CD4-positive, alpha-beta memory T cell (primary cell): Measurements from ENCODE around the gene NOP16. TPM values are rescaled to one million over a fixed set of nuclear protein-coding genes. Genes with fewer than 3 reads are reported as not detected.

Experiments used
- CTCF ChIA-PET: fragments of 350-600 bp; sonication (Branson Sonifier 250); formaldehyde crosslinking; loops from one replicate; lab custom pipeline; 2021; ENCODE audit warnings: inconsistent platforms; ENCODE audit not compliant: partially characterized antibody; lab: Charles Lee
- POLR2A ChIA-PET: fragments of 350-600 bp; sonication (Branson Sonifier 250); formaldehyde crosslinking; loops from one replicate; lab custom pipeline; 2021; ENCODE audit not compliant: partially characterized antibody; lab: Charles Lee
- DNase-seq, 5 donors: peaks; one replicate each; pipeline versions ENCODE4 v3.0.0 to v3.0.0-alpha.2; 2020 to 2022; ENCODE audit warnings: mixed read lengths in 1 of 5
- H3K27ac ChIP-seq: one replicate; pipeline ENCODE4 v1.7.0; 2013; ENCODE audit warnings: low read depth, low read length
- H3K27me3 ChIP-seq: 2 replicates; pipeline ENCODE4 v1.7.0; 2013; ENCODE audit warnings: mild to moderate bottlenecking, low read length, moderate library complexity; ENCODE audit not compliant: insufficient read depth
- H3K36me3 ChIP-seq: 2 replicates; pipeline ENCODE4 v1.7.0; 2013; ENCODE audit warnings: mild to moderate bottlenecking, low read length, moderate library complexity; ENCODE audit not compliant: insufficient read depth
- H3K4me1 ChIP-seq: 2 replicates; pipeline ENCODE4 v1.7.0; 2013; ENCODE audit warnings: mild to moderate bottlenecking, low read length, moderate library complexity; ENCODE audit not compliant: insufficient read depth
- H3K4me3 ChIP-seq, 2 donors: one replicate each; pipeline ENCODE4 v1.7.0; 2013; ENCODE audit warnings: low read length in 2 of 2, mild to moderate bottlenecking in 1 of 2
- H3K9me3 ChIP-seq, 2 donors: one replicate each; pipeline ENCODE4 v1.7.0; 2013; ENCODE audit warnings: low read length in 2 of 2, control low read depth in 1 of 2; ENCODE audit not compliant: control insufficient read depth in 1 of 2
- H3K27ac Mint-ChIP-seq, 7 donors: one replicate each; pipeline ENCODE4 v1.8.0; 2020 to 2021; ENCODE audit warnings: mixed read lengths in 7 of 7, mild to moderate bottlenecking in 6 of 7, inconsistent platforms in 3 of 7, moderate library complexity in 3 of 7
- H3K27me3 Mint-ChIP-seq, 2 donors: one replicate each; pipeline ENCODE4 v1.8.0; 2020 to 2021; ENCODE audit warnings: mixed read lengths in 2 of 2
- H3K36me3 Mint-ChIP-seq, 2 donors: one replicate each; pipeline ENCODE4 v1.8.0; 2020 to 2021; ENCODE audit warnings: mixed read lengths in 2 of 2, inconsistent platforms in 1 of 2, mild to moderate bottlenecking in 1 of 2
- H3K4me1 Mint-ChIP-seq, 4 donors: one replicate each; pipeline ENCODE4 v1.8.0; 2020 to 2021; ENCODE audit warnings: mixed read lengths in 4 of 4, mild to moderate bottlenecking in 1 of 4
- H3K4me3 Mint-ChIP-seq, 8 donors: one replicate each; pipeline ENCODE4 v1.8.0; 2020 to 2021; ENCODE audit warnings: mixed read lengths in 8 of 8, mild to moderate bottlenecking in 7 of 8, moderate library complexity in 6 of 8, inconsistent platforms in 3 of 8
- H3K9me3 Mint-ChIP-seq, 8 donors: one replicate each; pipeline ENCODE4 v1.8.0; 2020 to 2021; ENCODE audit warnings: mixed read lengths in 8 of 8, mild to moderate bottlenecking in 5 of 8, inconsistent platforms in 3 of 8, moderate library complexity in 1 of 8
- intact Hi-C: fragments of 100-400 bp; cut with micrococcal nuclease; formaldehyde crosslinking; loops from one replicate; pipeline ENCODE4 v1.15.1; 2023
- polyA plus RNA-seq, 2 donors: library from polyadenylated mRNA; unstranded; fragments of 300-500 nt; fragmentation: Illumina TruSeq; gene quantifications; one replicate each; pipeline ENCODE4 v1.2.3, GENCODE V29; 2021
- total RNA-seq, 2 experiments: library from RNA; stranded (reverse); gene quantifications; one replicate each; pipeline ENCODE4 v1.2.3, GENCODE V29; 2021

Gene NOP16
- total and polyA plus RNA-seq, 4 experiments from 2014 or later = 16.9 to 46.3 (median 19.3) TPM

- Mint-ChIP-seq H3K4me1 (peaks cover 0 to 12% (median 6%) of the 10 kb centered on the region in 4 donors), H3K4me3 (no peak overlapping the region), H3K9me3 (no peaks in the 10 kb centered on the region), H3K36me3 (peaks cover 7 to 31% of the 10 kb centered on the region in 2 donors), H3K27ac (peak overlapping the region in 1 of 7 donors; percentile 70), H3K27me3 (no peaks in the 10 kb centered on the region)
- Histone ChIP-seq H3K36me3 (no peaks in the 10 kb centered on the region), H3K9me3 (no peaks in the 10 kb centered on the region), H3K27me3 (no peaks in the 10 kb centered on the region), H3K4me1 (no peaks in the 10 kb centered on the region), H3K27ac (no peak overlapping the region), H3K4me3 (no peak overlapping the region)
- intact Hi-C loops = no loop called here
- ChIA-PET CTCF (no interaction called here), POLR2A (interaction anchor here (2.4 kb wide), 1 partner anchor 17 kb away, joined by 10 read pairs; the partner anchor contains the start of genes HIGD2A and NOP16)
- DNase-seq = no peak
Measured at GRCh38 chr5:176371621-176372539, 16.5 kb downstream of the NOP16 start.

- H3K4me3 Mint-ChIP-seq = no peak overlapping the region
- Histone ChIP-seq H3K4me3 (no peak overlapping the region), H3K4me1 (peaks cover 7% of the 10 kb centered on the region), H3K27me3 (no peaks in the 10 kb centered on the region), H3K9me3 (no peaks in the 10 kb centered on the region), H3K27ac (no peak overlapping the region), H3K36me3 (no peaks in the 10 kb centered on the region)
- H3K27me3 Mint-ChIP-seq = no peaks in the 10 kb centered on the region
- POLR2A ChIA-PET = no interaction called here
- intact Hi-C loops = no loop called here
- CTCF ChIA-PET = interaction anchor here (0.9 kb wide), 1 partner anchor 15 kb away, joined by 3 read pairs; no protein-coding TSS in a partner anchor
- H3K9me3 Mint-ChIP-seq = no peaks in the 10 kb centered on the region
- DNase-seq = no peak
- H3K27ac Mint-ChIP-seq = peak overlapping the region in 1 of 7 donors; percentile 27
- H3K4me1 Mint-ChIP-seq = peaks cover 3 to 17% (median 11%) of the 10 kb centered on the region in 4 donors
- H3K36me3 Mint-ChIP-seq = peaks cover 7 to 35% of the 10 kb centered on the region in 2 donors
Measured at GRCh38 chr5:176369934-176370711, 18.3 kb downstream of the NOP16 start.

GRCh38 chr5:176368726-176369125 is 19.7 kb downstream of the NOP16 start:
- POLR2A ChIA-PET = no interaction called here

GRCh38 chr5:176366232-176366894 is 22.0 kb downstream of the NOP16 start:
- H3K27me3 ChIP-seq = no peaks in the 10 kb centered on the region
- H3K4me1 ChIP-seq = peaks cover 21% of the 10 kb centered on the region
- CTCF ChIA-PET = no interaction called here
- Mint-ChIP-seq H3K27me3 (no peaks in the 10 kb centered on the region), H3K4me1 (peaks cover 15 to 38% (median 27%) of the 10 kb centered on the region in 4 donors), H3K9me3 (no peaks in the 10 kb centered on the region), H3K27ac (peak overlapping the region in 5 of 7 donors; percentile 1 to 76 (median 61)), H3K4me3 (peak overlapping the region; percentile 65 to 85 (median 78)), H3K36me3 (peaks cover 7 to 36% of the 10 kb centered on the region in 2 donors)
- H3K9me3 ChIP-seq = no peaks in the 10 kb centered on the region
- no peak for DNase-seq
- peak overlapping the region in 1 of 2 donors; percentile 57 for H3K4me3 ChIP-seq
- POLR2A ChIA-PET = no interaction called here
- intact Hi-C loops = no loop called here
- peak overlapping the region; percentile 57 for H3K27ac ChIP-seq
- no peaks in the 10 kb centered on the region for H3K36me3 ChIP-seq

More at GRCh38 chr5:176368726-176369125, 19.7 kb downstream of the NOP16 start:
- DNase-seq = no peak
- no peaks in the 10 kb centered on the region for H3K9me3 Mint-ChIP-seq
- no peak overlapping the region for H3K4me3 Mint-ChIP-seq
- Histone ChIP-seq H3K27me3 (no peaks in the 10 kb centered on the region), H3K9me3 (no peaks in the 10 kb centered on the region), H3K36me3 (no peaks in the 10 kb centered on the region), H3K4me3 (no peak overlapping the region), H3K4me1 (peaks cover 13% of the 10 kb centered on the region), H3K27ac (no peak overlapping the region)
- H3K27me3 Mint-ChIP-seq = no peaks in the 10 kb centered on the region
- H3K4me1 Mint-ChIP-seq = peaks cover 6 to 23% (median 14%) of the 10 kb centered on the region in 4 donors
- H3K36me3 Mint-ChIP-seq = peaks cover 7 to 35% of the 10 kb centered on the region in 2 donors
- CTCF ChIA-PET = no interaction called here
- intact Hi-C loops = no loop called here
- no peak overlapping the region for H3K27ac Mint-ChIP-seq

- ChIA-PET CTCF (no interaction called here), POLR2A (no interaction called here)
- DNase-seq = peak; percentile 36 to 64 (median 43)
- Mint-ChIP-seq H3K4me3 (peak within 1 kb of the TSS; percentile 77 to 86 (median 80)), H3K27me3 (no peaks in the 10 kb centered on the region), H3K36me3 (peaks cover 0 to 38% of the 10 kb centered on the region in 2 donors), H3K9me3 (no peaks in the 10 kb centered on the region), H3K4me1 (peaks cover 17 to 45% (median 30%) of the 10 kb centered on the region in 4 donors), H3K27ac (peak within 1 kb of the TSS; percentile 19 to 84 (median 79))
- Histone ChIP-seq H3K36me3 (no peaks in the 10 kb centered on the region), H3K27me3 (no peaks in the 10 kb centered on the region), H3K27ac (peak within 1 kb of the TSS; percentile 57), H3K9me3 (no peaks in the 10 kb centered on the region), H3K4me1 (peaks cover 26% of the 10 kb centered on the region), H3K4me3 (peak within 1 kb of the TSS; percentile 26 to 57)
- intact Hi-C loops = loop anchor here (1.0 kb wide), 1 partner anchor 23 kb away; the partner anchor contains the start of genes HIGD2A and NOP16
Measured at GRCh38 chr5:176365351-176366231, 22.8 kb downstream of the NOP16 start, which contains the start of gene ARL10. Gene ARL10, plus strand, starts transcription at chr5:176365487. Its CDS starts 77 bp downstream, at chr5:176365564.

- H3K27me3 Mint-ChIP-seq = no peaks in the 10 kb centered on the region
- Histone ChIP-seq H3K4me3 (peak overlapping the region; percentile 26 to 57), H3K27me3 (no peaks in the 10 kb centered on the region), H3K27ac (peak overlapping the region; percentile 57), H3K36me3 (no peaks in the 10 kb centered on the region), H3K4me1 (peaks cover 33% of the 10 kb centered on the region), H3K9me3 (no peaks in the 10 kb centered on the region)
- H3K9me3 Mint-ChIP-seq = no peaks in the 10 kb centered on the region
- ChIA-PET POLR2A (interaction anchor here (0.6 kb wide), 1 partner anchor 169 kb away, joined by 3 read pairs; no protein-coding TSS in a partner anchor), CTCF (no interaction called here)
- peaks cover 0 to 31% of the 10 kb centered on the region in 2 donors for H3K36me3 Mint-ChIP-seq
- H3K4me1 Mint-ChIP-seq = peaks cover 18 to 47% (median 31%) of the 10 kb centered on the region in 4 donors
- DNase-seq = no peak
- H3K4me3 Mint-ChIP-seq = peak overlapping the region; percentile 76 to 86 (median 78)
- H3K27ac Mint-ChIP-seq = peak overlapping the region; percentile 19 to 84 (median 79)
- intact Hi-C loops = loop anchor here (1.0 kb wide), 1 partner anchor 23 kb away; the partner anchor contains the start of genes HIGD2A and NOP16
Measured at GRCh38 chr5:176364765-176365350, 23.5 kb downstream of the NOP16 start.
